Spleen (tissue), 7 donors: ENCODE measurements around the gene RTN4RL2.

Source experiments
- POLR2A ChIP-seq, 3 donors: fragments of 450-650 bp; IDR thresholded peaks; one replicate each; pipeline ENCODE4 v1.5.1; 2017; ENCODE audit warnings: antibody characterized with exemption in 3 of 3, mild to moderate bottlenecking in 1 of 3
- POLR2AphosphoS5 ChIP-seq, 3 donors: sonication (generic); formaldehyde crosslinking; IDR thresholded peaks; one replicate each; pipeline ENCODE4 v1.5.1; 2017; ENCODE audit warnings: antibody characterized with exemption in 3 of 3
- TF ChIP-seq, protein P1 (sequence below), 11 experiments: fragments of 200-600 bp in 7 of 11; fragments of 450-650 bp in 4 of 11; sonication (generic) in 4 of 11; IDR thresholded peaks in 8 of 11; conservative IDR thresholded peaks in 3 of 11; 1 replicate in 7 of 11; 2 replicates in 4 of 11; pipeline versions ENCODE4 v1.4.0 to v1.8.0; 2016 to 2021; ENCODE audit warnings: antibody characterized with exemption in 11 of 11, inconsistent platforms in 4 of 11, mild to moderate bottlenecking in 1 of 11
- donor health status: DM: no; HTN: no; CAD: no; lungs with moderate emphysema.
- donor health status: DM: no; HTN: no; CAD: no.
- donor health status: DM: no; HTN: no; CAD: no.

DNA sequence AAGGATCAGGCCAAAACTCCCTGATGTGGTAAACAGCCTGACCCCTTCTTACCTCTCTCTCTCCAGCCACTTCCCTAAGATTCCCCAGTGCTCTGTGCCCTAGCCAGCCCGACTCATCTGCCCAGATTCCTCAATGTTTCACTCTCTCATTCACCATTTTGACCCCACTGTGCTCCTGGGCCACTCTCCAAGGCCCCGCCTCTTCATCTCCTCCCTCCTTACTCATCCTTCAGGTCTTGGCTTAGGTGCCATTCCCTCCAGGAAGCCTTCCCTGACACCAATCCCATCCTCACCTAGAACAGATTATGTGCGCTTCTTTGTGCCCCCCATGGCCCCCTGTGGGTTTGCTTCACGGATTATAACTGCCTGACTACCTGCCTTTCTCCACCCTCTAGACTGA, 46.6 kb upstream of the RTN4RL2 start:
- TF ChIP-seq, protein P1, sequence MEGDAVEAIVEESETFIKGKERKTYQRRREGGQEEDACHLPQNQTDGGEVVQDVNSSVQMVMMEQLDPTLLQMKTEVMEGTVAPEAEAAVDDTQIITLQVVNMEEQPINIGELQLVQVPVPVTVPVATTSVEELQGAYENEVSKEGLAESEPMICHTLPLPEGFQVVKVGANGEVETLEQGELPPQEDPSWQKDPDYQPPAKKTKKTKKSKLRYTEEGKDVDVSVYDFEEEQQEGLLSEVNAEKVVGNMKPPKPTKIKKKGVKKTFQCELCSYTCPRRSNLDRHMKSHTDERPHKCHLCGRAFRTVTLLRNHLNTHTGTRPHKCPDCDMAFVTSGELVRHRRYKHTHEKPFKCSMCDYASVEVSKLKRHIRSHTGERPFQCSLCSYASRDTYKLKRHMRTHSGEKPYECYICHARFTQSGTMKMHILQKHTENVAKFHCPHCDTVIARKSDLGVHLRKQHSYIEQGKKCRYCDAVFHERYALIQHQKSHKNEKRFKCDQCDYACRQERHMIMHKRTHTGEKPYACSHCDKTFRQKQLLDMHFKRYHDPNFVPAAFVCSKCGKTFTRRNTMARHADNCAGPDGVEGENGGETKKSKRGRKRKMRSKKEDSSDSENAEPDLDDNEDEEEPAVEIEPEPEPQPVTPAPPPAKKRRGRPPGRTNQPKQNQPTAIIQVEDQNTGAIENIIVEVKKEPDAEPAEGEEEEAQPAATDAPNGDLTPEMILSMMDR (IDR thresholded peaks at IDR 0.05 in 8 of 11, conservative IDR thresholded peaks at IDR 0.05 in 3 of 11) = no peak
- TF ChIP-seq POLR2A (IDR thresholded peaks at IDR 0.05) = no peak
- TF ChIP-seq POLR2AphosphoS5 (IDR thresholded peaks at IDR 0.05) = no peak
